Thyroid gland (tissue), 4 donors: ENCODE measurements around the gene KCTD18. TPM values are rescaled to one million over a fixed set of nuclear protein-coding genes. Genes with fewer than 3 reads are reported as not detected.

Experiments used
- DNase-seq, 2 donors: peaks; one replicate each; pipeline ENCODE4 v3.0.0-alpha.2; 2019
- H3K27ac ChIP-seq, 3 donors: fragments of 200-600 bp; sonication (generic); 1 replicate in 2 of 3; 2 replicates in 1 of 3; pipeline ENCODE4 v1.5.1; 2016 to 2019; ENCODE audit warnings: mild to moderate bottlenecking in 1 of 3, moderate library complexity in 1 of 3
- H3K27me3 ChIP-seq: fragments of 200-600 bp; sonication (generic); one replicate; pipeline ENCODE4 v1.5.1; 2019
- H3K36me3 ChIP-seq, 2 donors: fragments of 200-600 bp; sonication (generic); one replicate each; pipeline ENCODE4 v1.5.1; 2016 to 2019
- H3K4me1 ChIP-seq, 2 donors: fragments of 200-600 bp; sonication (generic); one replicate each; pipeline ENCODE4 v1.5.1; 2017 to 2019
- H3K4me3 ChIP-seq, 3 donors: fragments of 200-600 bp; sonication (generic); replicated peaks in 1 of 3; 1 replicate in 2 of 3; 2 replicates in 1 of 3; pipeline ENCODE4 v1.5.1; 2016; ENCODE audit warnings: mild to moderate bottlenecking in 1 of 3
- H3K9me3 ChIP-seq: fragments of 200-600 bp; sonication (generic); one replicate; pipeline ENCODE4 v1.5.1; 2017
- POLR2A ChIP-seq, 2 donors: fragments of 450-650 bp; IDR thresholded peaks; one replicate each; pipeline ENCODE4 v1.6.1; 2017; ENCODE audit warnings: antibody characterized with exemption in 2 of 2, mild to moderate bottlenecking in 2 of 2, moderate library complexity in 1 of 2
- WGBS, 2 donors: methylation state at CpG; one replicate each; pipeline ENCODE4 v1.1.5; 2017; 5-methylcytosine and 5-hydroxymethylcytosine counted together
- intact Hi-C: fragments of 100-400 bp; cut with DNase I; formaldehyde crosslinking; loops from one replicate; pipeline ENCODE4 v1.15.1; 2023
- total RNA-seq, 4 donors: library from RNA; depleted of rRNA; stranded (reverse); fragments of >200 nt; gene quantifications; one replicate each; pipeline ENCODE4 v1.2.3, GENCODE V29; 2016
- TF ChIP-seq, protein P1 (sequence below), 6 experiments: fragments of 200-600 bp in 3 of 6; fragments of 450-650 bp in 3 of 6; sonication (generic) in 3 of 6; IDR thresholded peaks; one replicate each; pipeline ENCODE4 v1.5.1; 2016 to 2019; ENCODE audit warnings: antibody characterized with exemption in 6 of 6, mild to moderate bottlenecking in 2 of 6, inconsistent platforms in 1 of 6, moderate library complexity in 1 of 6

Gene KCTD18
- total RNA-seq, 4 donors from 2014 or later = 30.5 to 122 (median 60.4) TPM

- Histone ChIP-seq H3K9me3 (no peaks in the 10 kb centered on the region), H3K36me3 (peaks cover 0 to 5% of the 10 kb centered on the region in 2 donors), H3K4me1 (no peaks in the 10 kb centered on the region), H3K27me3 (no peaks in the 10 kb centered on the region), H3K4me3 (no peak overlapping the region), H3K27ac (no peak overlapping the region)
- WGBS, 2 donors = 94 to 95% methylated on average over 2 of the region's 2 CpGs
- no peak for DNase-seq
- TF ChIP-seq, protein P1, sequence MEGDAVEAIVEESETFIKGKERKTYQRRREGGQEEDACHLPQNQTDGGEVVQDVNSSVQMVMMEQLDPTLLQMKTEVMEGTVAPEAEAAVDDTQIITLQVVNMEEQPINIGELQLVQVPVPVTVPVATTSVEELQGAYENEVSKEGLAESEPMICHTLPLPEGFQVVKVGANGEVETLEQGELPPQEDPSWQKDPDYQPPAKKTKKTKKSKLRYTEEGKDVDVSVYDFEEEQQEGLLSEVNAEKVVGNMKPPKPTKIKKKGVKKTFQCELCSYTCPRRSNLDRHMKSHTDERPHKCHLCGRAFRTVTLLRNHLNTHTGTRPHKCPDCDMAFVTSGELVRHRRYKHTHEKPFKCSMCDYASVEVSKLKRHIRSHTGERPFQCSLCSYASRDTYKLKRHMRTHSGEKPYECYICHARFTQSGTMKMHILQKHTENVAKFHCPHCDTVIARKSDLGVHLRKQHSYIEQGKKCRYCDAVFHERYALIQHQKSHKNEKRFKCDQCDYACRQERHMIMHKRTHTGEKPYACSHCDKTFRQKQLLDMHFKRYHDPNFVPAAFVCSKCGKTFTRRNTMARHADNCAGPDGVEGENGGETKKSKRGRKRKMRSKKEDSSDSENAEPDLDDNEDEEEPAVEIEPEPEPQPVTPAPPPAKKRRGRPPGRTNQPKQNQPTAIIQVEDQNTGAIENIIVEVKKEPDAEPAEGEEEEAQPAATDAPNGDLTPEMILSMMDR (IDR thresholded peaks at IDR 0.05) = no peak
- no peak for TF ChIP-seq POLR2A (IDR thresholded peaks at IDR 0.05)
- intact Hi-C loops = no loop called here
These were observed 46.4 kb downstream of the KCTD18 start for GRCh38 chr2:200463452-200463851.

DNA sequence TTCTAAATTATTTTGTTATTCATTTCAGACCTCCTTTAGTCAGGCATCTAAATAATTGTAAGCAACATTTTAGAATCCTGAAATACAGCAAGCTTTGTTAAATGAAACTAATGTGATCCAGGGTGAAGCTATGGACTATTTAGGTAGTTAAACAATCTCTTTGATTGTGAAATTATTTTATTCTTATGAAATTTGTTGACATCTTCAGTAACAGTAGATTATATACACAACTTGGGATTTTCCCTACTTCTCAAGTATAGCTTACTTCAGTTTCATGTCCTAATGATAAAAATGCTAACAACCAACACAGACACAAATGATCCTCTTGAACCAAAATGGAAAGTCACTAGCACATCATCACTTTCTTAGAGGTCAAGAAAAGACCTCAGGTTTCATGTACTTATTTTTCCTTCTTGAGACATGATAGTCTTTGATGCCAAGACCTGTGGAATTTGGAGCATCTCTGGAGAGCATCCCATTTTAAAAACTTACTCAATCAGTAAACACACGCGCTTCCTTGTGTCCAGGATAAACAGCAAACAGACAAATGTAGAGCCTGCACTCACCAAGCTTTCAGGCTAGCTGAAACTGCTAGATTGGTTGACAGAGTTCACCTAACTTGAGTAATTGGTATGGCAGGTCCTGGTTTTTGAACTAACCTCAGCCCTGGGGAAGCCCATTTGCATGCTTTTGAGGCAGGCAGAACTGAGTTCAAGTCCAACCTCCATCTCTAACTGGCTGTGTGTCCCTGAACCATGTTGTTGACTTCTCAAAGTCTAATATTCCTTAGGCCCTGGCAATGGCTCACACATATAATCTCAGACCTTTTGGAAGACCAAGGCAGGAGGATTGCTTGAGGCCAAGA is 47.8 kb downstream of the KCTD18 start:
- Histone ChIP-seq H3K27ac (no peak overlapping the region), H3K36me3 (peaks cover 0 to 3% of the 10 kb centered on the region in 2 donors), H3K9me3 (no peaks in the 10 kb centered on the region), H3K4me1 (no peaks in the 10 kb centered on the region), H3K4me3 (no peak overlapping the region), H3K27me3 (no peaks in the 10 kb centered on the region)
- 93 to 94% methylated on average over 2 of the region's 2 CpGs for WGBS, 2 donors
- TF ChIP-seq, protein P1 (IDR thresholded peaks at IDR 0.05) = no peak
- intact Hi-C loops = no loop called here
- DNase-seq = no peak

GRCh38 chr2:200459101-200459500 is 50.8 kb downstream of the KCTD18 start:
- H3K36me3 ChIP-seq = peaks cover 0 to 3% of the 10 kb centered on the region in 2 donors
- no peak for DNase-seq
- H3K4me1 ChIP-seq = peaks cover 0 to 6% of the 10 kb centered on the region in 2 donors
- H3K4me3 ChIP-seq = no peak overlapping the region
- intact Hi-C loops = no loop called here
- WGBS, 2 donors = 97 to 98% methylated on average over 3 of the region's 3 CpGs
- TF ChIP-seq POLR2A (IDR thresholded peaks at IDR 0.05) = no peak
- TF ChIP-seq, protein P1 (IDR thresholded peaks at IDR 0.05) = no peak
- H3K27me3 ChIP-seq = no peaks in the 10 kb centered on the region
- no peaks in the 10 kb centered on the region for H3K9me3 ChIP-seq
- H3K27ac ChIP-seq = no peak overlapping the region

- TF ChIP-seq, protein P1 (IDR thresholded peaks at IDR 0.05) = no peak
- TF ChIP-seq POLR2A (IDR thresholded peaks at IDR 0.05) = no peak
- 89 to 93% methylated on average over 2 of the region's 2 CpGs for WGBS, 2 donors
- intact Hi-C loops = no loop called here
- Histone ChIP-seq H3K4me1 (peaks cover 0 to 6% of the 10 kb centered on the region in 2 donors), H3K27me3 (no peaks in the 10 kb centered on the region), H3K9me3 (no peaks in the 10 kb centered on the region), H3K4me3 (no peak overlapping the region), H3K36me3 (peaks cover 0 to 2% of the 10 kb centered on the region in 2 donors), H3K27ac (no peak overlapping the region)
- peak in 1 of 2 donors; percentile 18 for DNase-seq
These were observed 53.3 kb downstream of the KCTD18 start for GRCh38 chr2:200456567-200456966.

GRCh38 chr2:200455958-200456421 is 53.9 kb downstream of the KCTD18 start:
- WGBS, 2 donors = 58 to 79% methylated on average over 4 of the region's 4 CpGs
- no peak overlapping the region for H3K27ac ChIP-seq
- H3K4me1 ChIP-seq = peaks cover 0 to 6% of the 10 kb centered on the region in 2 donors
- no peaks in the 10 kb centered on the region for H3K36me3 ChIP-seq
- H3K27me3 ChIP-seq = no peaks in the 10 kb centered on the region
- H3K9me3 ChIP-seq = no peaks in the 10 kb centered on the region
- TF ChIP-seq, protein P1 (IDR thresholded peaks at IDR 0.05) = no peak
- intact Hi-C loops = no loop called here
- no peak overlapping the region for H3K4me3 ChIP-seq
- no peak for DNase-seq
